ENCODE measurements around the gene PDF.
A peak's percentile ranks its signal among the peaks of the same experiment; 100 is the strongest.
"Not testable (repeated sequence)": the region's sequence is repeated elsewhere in the genome, so short reads cannot be mapped to it uniquely, and the experiment has no call there.

The PDF gene

GRCh38 chr16:69315486-69316311 lies 14.7 kb downstream of the PDF start:
- DNase-seq = no peak

GRCh38 chr16:69314534-69314933 lies 15.9 kb downstream of the PDF start:
- no peak for DNase-seq

- DNase-seq = no peak
Measured at GRCh38 chr16:69313469-69313868, 16.9 kb downstream of the PDF start.

- DNase-seq = peak; percentile 2 to 59
Measured at GRCh38 chr16:69311533-69312387, 18.6 kb downstream of the PDF start.

- peak; percentile 66 to 94 for DNase-seq
Measured at GRCh38 chr16:69310653-69311532, 19.5 kb downstream of the PDF start, which contains the start of gene VPS4A. VPS4A (plus strand) TSS chr16:69311350; CDS start chr16:69311512, 162 bp downstream.

DNA sequence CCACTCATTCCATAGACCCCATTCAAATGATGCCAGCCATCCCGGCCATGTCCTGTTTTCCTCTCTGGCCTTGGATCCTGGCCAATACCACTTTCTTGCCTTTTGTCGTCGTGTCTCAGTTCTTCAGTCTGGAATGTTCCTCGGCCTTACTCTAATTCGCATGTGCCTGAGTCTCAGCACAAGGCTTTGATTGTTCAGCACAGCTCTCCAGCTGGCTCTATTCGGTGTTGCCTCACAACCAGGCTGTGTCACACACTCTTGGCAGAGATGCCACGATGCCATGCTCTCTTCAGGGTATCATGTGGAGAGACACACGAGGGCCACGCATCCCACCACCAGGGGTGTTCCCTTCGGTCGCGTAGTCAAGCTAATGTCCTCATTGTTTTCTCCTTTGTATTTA lies 21.1 kb downstream of the PDF start:
- no peak for DNase-seq

DNA sequence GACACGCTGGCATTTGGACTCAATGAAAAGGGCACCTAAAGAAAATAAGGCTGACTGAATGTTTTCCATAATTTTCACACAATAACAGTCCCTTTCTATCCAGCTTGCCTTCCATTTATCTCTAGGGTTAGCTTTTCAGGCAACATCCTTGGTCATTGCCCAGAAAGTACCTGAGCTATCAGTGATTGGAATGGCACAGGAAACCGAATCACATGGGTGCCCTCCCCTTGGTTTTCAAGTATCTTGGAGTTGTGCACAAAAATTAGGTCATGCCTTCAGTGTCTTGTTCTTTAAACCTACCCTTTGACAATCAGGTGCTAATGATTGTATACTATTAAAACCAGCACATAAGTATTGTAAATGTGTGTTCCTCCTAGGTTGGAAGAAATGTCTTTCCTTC lies 22.5 kb downstream of the PDF start:
- DNase-seq = no peak

- no peak for DNase-seq
Measured at GRCh38 chr16:69307091-69307490, 23.3 kb downstream of the PDF start.

DNA sequence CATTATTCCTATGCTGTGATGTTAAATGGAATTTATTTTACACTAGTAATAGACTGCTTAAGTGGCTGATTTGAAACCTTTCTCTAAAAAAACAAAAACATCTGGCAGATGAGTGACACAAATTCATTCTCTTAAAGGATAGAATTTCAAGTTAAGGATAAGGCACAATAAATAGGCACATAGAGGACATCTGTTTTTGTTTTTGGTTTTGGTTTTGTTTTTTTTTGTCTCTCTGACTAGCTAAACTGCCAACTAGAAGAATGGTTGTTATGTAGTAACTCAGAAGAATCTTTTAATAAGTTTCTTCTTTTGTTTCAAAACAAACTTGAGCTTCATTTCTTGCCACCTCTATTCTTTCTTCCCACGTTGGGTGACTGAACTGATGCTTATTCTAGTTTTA lies 24.4 kb downstream of the PDF start:
- DNase-seq = no peak

GRCh38 chr16:69302301-69302700 lies 28.1 kb downstream of the PDF start:
- DNase-seq = no peak

DNA sequence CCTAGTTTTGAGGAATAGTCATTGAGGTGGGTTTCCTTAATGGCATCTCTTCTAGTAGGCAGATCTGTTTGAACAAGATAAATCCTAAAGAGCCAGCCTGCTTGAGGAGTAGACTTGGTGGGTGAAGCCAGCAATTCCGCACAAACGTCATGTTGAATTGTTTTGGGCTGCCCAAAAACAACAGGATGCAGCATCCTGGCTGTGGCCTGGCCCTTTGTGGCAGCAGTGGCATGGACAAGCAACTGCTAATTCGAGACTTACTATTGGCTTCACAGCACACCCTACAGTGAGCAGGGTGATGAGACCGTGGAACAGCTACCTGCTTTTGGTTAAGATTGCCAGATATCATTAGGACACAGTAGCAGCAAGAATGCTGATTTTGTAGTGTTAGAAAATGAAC lies 28.5 kb downstream of the PDF start:
- no peak for DNase-seq

GRCh38 chr16:69301187-69301586 lies 29.2 kb downstream of the PDF start:
- no peak for DNase-seq

DNA sequence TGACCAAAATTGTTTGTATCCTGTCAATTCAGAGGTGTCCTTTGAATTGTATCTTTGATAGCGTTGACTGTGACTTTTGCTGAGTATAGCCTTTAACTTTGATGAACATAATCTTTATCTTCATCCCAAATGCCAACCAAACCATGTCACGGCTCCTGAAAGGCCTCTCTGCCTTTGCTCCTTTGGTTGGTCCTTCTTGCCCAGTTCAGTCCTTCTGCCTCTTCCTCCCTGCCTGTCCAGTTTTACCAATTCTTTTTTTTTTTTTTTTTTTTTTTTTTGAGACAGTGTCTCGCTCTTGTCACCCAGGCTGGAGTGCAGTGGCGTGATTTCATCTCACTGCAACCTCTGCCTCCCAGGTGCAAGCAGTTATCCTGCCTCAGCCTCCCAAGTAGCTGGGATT lies 32.1 kb downstream of the PDF start:
- no peak for DNase-seq

DNA sequence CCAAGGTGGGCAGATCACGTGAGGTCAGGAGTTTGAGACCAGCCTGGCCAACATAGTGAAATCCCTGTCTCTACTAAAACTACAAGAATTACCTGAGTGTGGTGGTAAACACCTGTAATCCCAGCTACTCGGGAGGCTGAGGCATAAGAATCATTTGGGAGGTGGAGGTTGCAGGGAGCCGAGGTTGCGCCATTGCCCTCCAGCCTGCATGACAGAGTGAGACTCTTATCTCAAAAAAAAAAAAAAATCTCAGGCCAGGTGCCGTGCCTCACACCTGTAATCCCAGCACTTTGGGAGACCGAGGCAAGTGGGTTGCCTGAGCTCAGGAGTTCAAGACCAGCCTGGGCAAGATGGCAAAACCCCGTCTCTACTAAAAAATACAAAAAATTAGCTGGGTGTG lies 33.6 kb downstream of the PDF start:
- DNase-seq = not testable (repeated sequence)

GRCh38 chr16:69294051-69294450 lies 36.3 kb downstream of the PDF start:
- no peak for DNase-seq

GRCh38 chr16:69293401-69293800 lies 37.0 kb downstream of the PDF start:
- DNase-seq = no peak

GRCh38 chr16:69291657-69292056 lies 38.7 kb downstream of the PDF start:
- not testable (repeated sequence) for DNase-seq

- peak in 1 of 2 experiments; percentile 68 for DNase-seq
Measured at GRCh38 chr16:69286941-69287713, 43.3 kb downstream of the PDF start.

DNA sequence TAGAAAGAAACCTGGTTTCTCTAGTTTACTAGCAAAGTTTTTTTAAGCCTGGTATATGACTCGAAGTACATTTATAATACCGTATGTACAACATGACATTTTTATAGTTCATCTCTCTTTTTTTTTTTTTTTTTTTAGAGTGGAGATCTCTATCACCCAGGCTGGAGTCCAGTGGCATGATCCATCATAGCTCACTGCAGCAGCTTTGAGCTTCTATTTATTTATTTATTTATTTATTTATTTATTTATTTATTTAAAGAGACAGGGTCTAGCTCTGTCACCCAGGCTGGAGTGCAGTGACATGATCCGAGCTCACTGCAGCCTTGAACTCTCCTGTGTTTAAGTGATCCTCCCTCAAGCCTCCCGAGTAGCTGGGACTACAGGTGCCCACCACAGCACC lies 45.1 kb downstream of the PDF start:
- DNase-seq = no peak

DNA sequence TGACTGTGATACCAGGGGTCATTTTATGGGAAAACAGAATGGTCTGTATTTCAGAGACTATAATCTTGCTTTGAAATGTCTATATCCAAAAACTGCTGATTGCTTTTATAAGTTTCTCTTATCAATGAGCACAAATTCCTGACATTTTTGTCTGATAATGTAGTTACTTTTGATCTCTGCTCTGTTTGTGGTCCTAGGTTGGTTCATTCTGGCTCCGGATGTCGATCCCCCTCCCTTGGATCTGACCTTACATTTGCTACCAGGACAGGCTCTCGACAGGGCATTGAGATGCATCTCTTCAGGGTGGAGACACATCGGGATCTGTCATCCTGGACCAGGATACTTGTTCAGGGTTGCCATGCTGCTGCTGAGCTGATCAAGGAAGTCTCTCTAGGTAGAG lies 46.5 kb downstream of the PDF start:
- no peak for DNase-seq

- no peak for DNase-seq
Measured at GRCh38 chr16:69277413-69277812, 53.0 kb downstream of the PDF start.
